IMR-90 (cell line): ENCODE measurements around the gene HNRNPC. TPM values are rescaled to one million over a fixed set of nuclear protein-coding genes. Genes with fewer than 3 reads are reported as not detected.

ENCODE experiments used
- ATAC-seq: fragments of 200-7000 bp; cut with Tn5 transposase; 2 replicates; pipeline ENCODE4 v1.9.1; 2020; ENCODE audit warnings: low read depth, mild to moderate bottlenecking, moderate library complexity
- BruUV-seq: library from RNA; stranded (reverse); fragments of 400-500 nt; replicated peaks from 2 replicates; lab custom pipeline; 2021; lab: Mats Ljungman, UMichigan
- CTCF ChIA-PET: fragments of 300-600 bp; formaldehyde crosslinking; extraction: SDS; loops from one replicate; lab custom pipeline; 2021; ENCODE audit warnings: antibody characterized with exemption; lab: Yijun Ruan, JAX
- POLR2A ChIA-PET: fragments of 300-600 bp; sonication (Branson Sonifier 250); formaldehyde crosslinking; loops from one replicate; lab custom pipeline; 2022; ENCODE audit warnings: antibody characterized with exemption; ENCODE audit not compliant: unreplicated experiment; lab: Charles Lee
- DNase-seq: peaks from one replicate; pipeline ENCODE4 v3.0.0; 2013
- H2AFZ ChIP-seq: replicated peaks from 2 replicates; pipeline ENCODE3; 2013; ENCODE audit warnings: low read length, mild to moderate bottlenecking; ENCODE audit not compliant: poor library complexity
- H2AK5ac ChIP-seq: 2 replicates; pipeline ENCODE4 v1.6.1; 2013; ENCODE audit warnings: low read depth, low read length, inconsistent platforms
- H2AK9ac ChIP-seq: replicated peaks from 2 replicates; pipeline ENCODE3; 2013; ENCODE audit warnings: mild to moderate bottlenecking, low read depth, low read length, moderate library complexity; ENCODE audit not compliant: poor library complexity
- H2BK120ac ChIP-seq: 2 replicates; pipeline ENCODE4 v1.6.1; 2013; ENCODE audit warnings: low read depth, low read length, inconsistent platforms
- H2BK15ac ChIP-seq: 3 replicates; pipeline ENCODE4 v1.6.1; 2013; ENCODE audit warnings: low read depth, low read length, inconsistent platforms
- H2BK20ac ChIP-seq: 2 replicates; pipeline ENCODE4 v1.6.1; 2013; ENCODE audit warnings: low read depth, mild to moderate bottlenecking, inconsistent platforms, low read length, moderate library complexity
- H2BK5ac ChIP-seq: 2 replicates; pipeline ENCODE4 v1.6.1; 2013; ENCODE audit warnings: mild to moderate bottlenecking, low read depth, low read length, inconsistent platforms; ENCODE audit not compliant: poor library complexity, severe bottlenecking
- H3K14ac ChIP-seq: replicated peaks from 2 replicates; pipeline ENCODE4 v1.6.1; 2013; ENCODE audit warnings: low read depth, low read length, inconsistent platforms
- H3K18ac ChIP-seq: 2 replicates; pipeline ENCODE4 v1.6.1; 2013; ENCODE audit warnings: low read depth, low read length, control low read depth
- H3K23ac ChIP-seq: 2 replicates; pipeline ENCODE4 v1.6.1; 2013; ENCODE audit warnings: low read depth, low read length, inconsistent platforms
- H3K27ac ChIP-seq: 2 replicates; pipeline ENCODE4 v1.5.1; 2013; ENCODE audit warnings: mild to moderate bottlenecking, control low read depth, low read length; ENCODE audit not compliant: insufficient read depth
- H3K27me3 ChIP-seq: 2 replicates; pipeline ENCODE4 v1.6.1; 2013; ENCODE audit warnings: low read length; ENCODE audit not compliant: control insufficient read depth, insufficient read depth
- H3K36me3 ChIP-seq: 2 replicates; pipeline ENCODE4 v1.6.1; 2013; ENCODE audit warnings: low read length, mixed read lengths; ENCODE audit not compliant: control insufficient read depth, insufficient read depth
- H3K4ac ChIP-seq: 2 replicates; pipeline ENCODE4 v1.6.1; 2013; ENCODE audit warnings: low read depth, low read length, inconsistent platforms
- H3K4me1 ChIP-seq: 2 replicates; pipeline ENCODE4 v1.6.1; 2013; ENCODE audit warnings: low read length, mixed read lengths; ENCODE audit not compliant: control insufficient read depth, insufficient read depth
- H3K4me2 ChIP-seq: 2 replicates; pipeline ENCODE4 v1.6.1; 2013; ENCODE audit warnings: low read depth, mild to moderate bottlenecking, control low read depth, low read length, moderate library complexity
- H3K4me3 ChIP-seq: 2 replicates; pipeline ENCODE4 v1.5.1; 2013; ENCODE audit warnings: low read depth, mild to moderate bottlenecking, control low read depth, low read length, moderate library complexity; ENCODE audit not compliant: insufficient read depth
- H3K56ac ChIP-seq: 2 replicates; pipeline ENCODE4 v1.6.1; 2013; ENCODE audit warnings: low read length, inconsistent platforms; ENCODE audit not compliant: insufficient read depth; ENCODE audit errors: extremely low read depth
- H3K79me1 ChIP-seq, 2 experiments: 2 replicates each; pipeline ENCODE4 v1.6.1; 2013; ENCODE audit warnings: low read length in 2 of 2, inconsistent platforms in 1 of 2, low read depth in 1 of 2
- H3K9ac ChIP-seq: 2 replicates; pipeline ENCODE4 v1.6.1; 2013; ENCODE audit warnings: low read depth, low read length, control low read depth
- H3K9me1 ChIP-seq: 2 replicates; pipeline ENCODE4 v1.6.1; 2013; ENCODE audit warnings: low read length, inconsistent platforms; ENCODE audit not compliant: insufficient read depth
- H3K9me3 ChIP-seq: 2 replicates; pipeline ENCODE4 v1.6.1; 2013; ENCODE audit warnings: low read length; ENCODE audit not compliant: control insufficient read depth, insufficient read depth
- H4K20me1 ChIP-seq: 2 replicates; pipeline ENCODE4 v1.6.1; 2013; ENCODE audit warnings: low read length, inconsistent platforms; ENCODE audit not compliant: insufficient read depth
- H4K5ac ChIP-seq: 2 replicates; pipeline ENCODE4 v1.6.1; 2013; ENCODE audit warnings: mild to moderate bottlenecking, low read depth, low read length, control low read depth
- H4K8ac ChIP-seq, 2 experiments: 2 replicates each; pipeline ENCODE4 v1.6.1; 2013; ENCODE audit warnings: low read depth in 2 of 2, low read length in 2 of 2, control low read depth in 1 of 2, inconsistent platforms in 1 of 2
- H4K91ac ChIP-seq: 2 replicates; pipeline ENCODE4 v1.6.1; 2013; ENCODE audit warnings: low read depth, low read length, inconsistent platforms; ENCODE audit not compliant: insufficient read depth
- BHLHE40 ChIP-seq: fragments of 150-350 bp; IDR thresholded peaks from 2 replicates; pipeline ENCODE4 v1.6.1; 2016; ENCODE audit warnings: mild to moderate bottlenecking, low read depth, low read length
- CEBPB ChIP-seq: IDR thresholded peaks from 2 replicates; pipeline ENCODE4 v1.6.1; 2012; ENCODE audit warnings: low read depth, low read length, improper control_type of control experiment
- CHD1 ChIP-seq: IDR thresholded peaks from 2 replicates; pipeline ENCODE4 v1.6.1; 2012; ENCODE audit warnings: low read depth, low read length, improper control_type of control experiment
- CTCF ChIP-seq: conservative IDR thresholded peaks from 2 replicates; pipeline ENCODE4 v1.5.1; 2012; ENCODE audit warnings: mild to moderate bottlenecking, low read depth, low read length, improper control_type of control experiment
- MAFK ChIP-seq: IDR thresholded peaks from 2 replicates; pipeline ENCODE4 v1.6.1; 2012; ENCODE audit warnings: low read depth, low read length, improper control_type of control experiment
- MXI1 ChIP-seq: IDR thresholded peaks from 2 replicates; pipeline ENCODE4 v1.6.1; 2012; ENCODE audit warnings: low read depth, mild to moderate bottlenecking, low read length, moderate library complexity, borderline replicate concordance
- NFE2L2 ChIP-seq: fragments of 150-350 bp; IDR thresholded peaks from 2 replicates; pipeline ENCODE4 v1.6.1; 2016; ENCODE audit warnings: low read depth, mild to moderate bottlenecking, low read length
- POLR2A ChIP-seq: IDR thresholded peaks from 2 replicates; pipeline ENCODE4 v1.6.1; 2012; ENCODE audit warnings: mild to moderate bottlenecking, low read depth, low read length
- RAD21 ChIP-seq: IDR thresholded peaks from 2 replicates; pipeline ENCODE4 v1.6.1; 2012; ENCODE audit warnings: low read length, improper control_type of control experiment
- RCOR1 ChIP-seq: IDR thresholded peaks from 2 replicates; pipeline ENCODE4 v1.6.1; 2012; ENCODE audit warnings: mild to moderate bottlenecking, low read length, improper control_type of control experiment; ENCODE audit not compliant: insufficient replicate concordance
- RFX5 ChIP-seq: IDR thresholded peaks from 2 replicates; pipeline ENCODE4 v1.8.0; 2012; ENCODE audit warnings: low read depth, mild to moderate bottlenecking, low read length, moderate library complexity
- SMC3 ChIP-seq: fragments of 150-350 bp; IDR thresholded peaks from 2 replicates; pipeline ENCODE4 v1.6.1; 2016; ENCODE audit warnings: low read depth, mild to moderate bottlenecking, antibody characterized with exemption, low read length, moderate library complexity
- WGBS, 2 experiments: methylation state at CpG; one replicate each; pipeline versions ENCODE4 v1.1.5 to v1.1.7; 2013; ENCODE audit warnings: missing lambda C conversion rate in 2 of 2; ENCODE audit not compliant: insufficient read length in 1 of 2; ENCODE audit errors: extremely low coverage in 2 of 2; 5-methylcytosine and 5-hydroxymethylcytosine counted together
- dilution Hi-C: fragments of 300-500 bp; cut with HindIII; formaldehyde crosslinking; loops from one replicate; pipeline ENCODE4 v1.14.3; 2018; ENCODE audit warnings: low sequenced_read_pairs; ENCODE audit not compliant: unreplicated experiment
- in situ Hi-C: fragments of 300-500 bp; cut with MboI; formaldehyde crosslinking; loops from 3 replicates; pipeline ENCODE4 v1.14.3; 2019; ENCODE audit warnings: low sequenced_read_pairs, inconsistent platforms, mixed read lengths
- intact Hi-C: fragments of 100-400 bp; cut with micrococcal nuclease; formaldehyde crosslinking; loops from 2 replicates; pipeline ENCODE4 v1.10.0; 2022
- polyA plus RNA-seq, 3 experiments: library from polyadenylated mRNA; depleted of rRNA; stranded (reverse); fragments of >200 nt; gene quantifications; 2 replicates each; pipeline ENCODE4 v1.2.3, GENCODE V29; 2012; ENCODE audit warnings: low replicate concordance in 1 of 3
- total RNA-seq: library from RNA; depleted of rRNA; stranded (reverse); fragments of >200 nt; gene quantifications from 2 replicates; pipeline ENCODE4 v1.2.3, GENCODE V29; 2012
- TF ChIP-seq, protein P1 (sequence below): fragments of 150-350 bp; IDR thresholded peaks from 2 replicates; pipeline ENCODE4 v1.6.1; 2017; ENCODE audit warnings: mild to moderate bottlenecking, antibody characterized with exemption, low read length, low read depth

The HNRNPC gene
- total and polyA plus RNA-seq, 2 of the 4 experiments (the other 2 are of a cell fraction) = 308 to 615 TPM

DNA sequence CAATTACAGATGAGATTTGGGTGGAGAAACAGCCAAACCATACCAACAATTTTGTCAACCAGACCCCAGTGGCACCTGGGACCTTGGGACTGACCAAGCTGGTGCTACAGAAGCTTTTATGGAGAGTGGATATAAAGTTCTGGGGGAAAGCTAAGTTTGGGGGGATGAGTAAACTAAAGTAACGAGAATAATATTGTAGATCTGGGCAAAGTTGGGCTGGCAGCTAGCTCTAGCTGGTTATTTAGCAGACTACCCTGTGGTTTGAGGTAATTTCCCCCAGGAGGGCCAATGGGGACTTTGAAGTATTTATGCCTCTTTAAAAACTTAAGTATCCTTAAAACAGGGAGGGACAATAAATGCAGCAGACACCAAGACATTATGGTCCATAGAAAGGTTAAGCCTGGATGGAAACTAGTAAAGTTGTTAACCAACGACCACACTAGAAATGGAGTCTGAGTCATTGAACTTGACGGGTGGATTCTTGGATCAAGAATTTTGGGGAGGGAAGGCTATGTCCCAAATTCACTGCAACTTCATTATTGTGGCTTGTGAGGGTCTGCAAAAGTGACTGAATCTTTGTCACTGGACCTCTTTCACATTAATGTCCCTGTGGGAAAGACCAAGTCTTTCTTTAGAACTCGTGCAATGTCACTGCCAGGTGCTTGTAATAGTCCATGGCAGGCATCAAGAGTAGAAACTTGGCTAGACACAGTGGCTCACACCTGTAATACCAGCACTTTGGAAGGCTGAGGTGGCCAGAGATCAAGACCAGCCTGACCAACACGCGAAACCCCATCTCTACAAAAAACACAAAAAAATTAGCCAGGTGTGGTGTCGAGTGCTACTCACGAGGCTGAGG is 64.8 kb downstream of the HNRNPC start (continued):
- TF ChIP-seq RCOR1 = no peak

DNA sequence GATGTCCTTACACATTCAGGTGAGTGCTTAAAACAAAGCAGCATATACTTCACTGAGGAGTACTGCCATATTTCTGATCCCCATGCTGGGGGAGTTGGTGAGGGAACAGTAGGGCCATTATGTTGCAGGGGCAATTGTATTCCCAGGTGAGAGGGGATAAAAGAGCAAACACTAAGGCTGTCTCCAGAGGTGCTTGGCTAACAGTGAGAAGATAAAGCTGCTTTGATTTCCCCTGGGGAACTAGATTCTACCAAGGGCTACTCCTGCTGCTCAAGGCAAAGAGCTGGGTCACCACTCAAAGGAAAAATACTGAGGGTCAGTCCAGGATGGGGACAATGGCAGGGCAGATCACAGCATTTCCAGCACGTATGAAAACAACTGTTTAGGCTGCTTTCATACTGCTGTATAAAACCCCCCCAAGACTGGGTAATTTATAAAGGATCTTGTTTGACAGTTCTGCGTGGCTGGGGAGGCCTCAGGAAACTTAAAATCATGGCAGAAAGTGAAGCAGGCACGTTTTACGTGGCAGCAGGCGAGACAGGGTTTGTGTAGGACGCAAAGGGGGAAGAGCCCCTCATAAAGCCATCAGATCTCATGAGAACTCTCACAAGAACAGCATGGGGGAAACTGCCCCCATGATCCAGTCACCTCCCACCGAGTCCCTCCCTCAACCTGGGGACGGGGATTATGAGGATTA is 65.6 kb downstream of the HNRNPC start:
- Histone ChIP-seq H3K18ac (no peak overlapping the region), H4K91ac (no peak overlapping the region), H3K36me3 (peaks cover 18% of the 10 kb centered on the region), H3K14ac (no peak overlapping the region), H3K27ac (no peak overlapping the region), H2BK5ac (no peak overlapping the region), H3K4me1 (no peaks in the 10 kb centered on the region; the same call in 1 of the 2 replicates), H3K27me3 (no peaks in the 10 kb centered on the region), H3K9ac (no peak overlapping the region), H3K9me1 (peaks cover 4% of the 10 kb centered on the region; the same call in 1 of the 2 replicates), H3K79me1 (peaks cover 0 to 33% of the 10 kb centered on the region in 2 experiments; a peak in 2 of 4 replicates), H4K8ac (no peak overlapping the region), H3K23ac (no peak overlapping the region), H4K5ac (no peak overlapping the region), H2BK20ac (no peak overlapping the region), H3K9me3 (no peaks in the 10 kb centered on the region), H2AK5ac (no peak overlapping the region), H4K20me1 (no peaks in the 10 kb centered on the region; the same call in none of the 2 replicates), H2AFZ (no peak overlapping the region), H2BK15ac (no peak overlapping the region), H2AK9ac (no peak overlapping the region), H3K56ac (no peak overlapping the region), H2BK120ac (no peak overlapping the region), H3K4me3 (no peak overlapping the region), H3K4ac (no peak overlapping the region), H3K4me2 (no peak overlapping the region)
- BruUV-seq = no TSS peak
- intact Hi-C loops (no loop called here), in situ Hi-C loops (no loop called here), dilution Hi-C loops (no loop called here)
- no peak for DNase-seq
- no CpG with 5 or more reads among the region's 8 CpGs for WGBS, 2 experiments
- ATAC-seq = no peak
- POLR2A ChIA-PET = interaction anchor here (0.6 kb wide), 1 partner anchor 68 kb away, joined by 4 read pairs; no protein-coding TSS in a partner anchor
- CTCF ChIA-PET = no interaction called here
- TF ChIP-seq NFE2L2 = no peak
- TF ChIP-seq MAFK = no peak
- TF ChIP-seq MXI1 = no peak
- no peak for TF ChIP-seq RFX5
- no peak for TF ChIP-seq CHD1
- no peak for TF ChIP-seq CEBPB
- TF ChIP-seq BHLHE40 = no peak
- TF ChIP-seq SMC3 = no peak
- no peak for TF ChIP-seq RAD21
- no peak for TF ChIP-seq RCOR1
- TF ChIP-seq, protein P1, sequence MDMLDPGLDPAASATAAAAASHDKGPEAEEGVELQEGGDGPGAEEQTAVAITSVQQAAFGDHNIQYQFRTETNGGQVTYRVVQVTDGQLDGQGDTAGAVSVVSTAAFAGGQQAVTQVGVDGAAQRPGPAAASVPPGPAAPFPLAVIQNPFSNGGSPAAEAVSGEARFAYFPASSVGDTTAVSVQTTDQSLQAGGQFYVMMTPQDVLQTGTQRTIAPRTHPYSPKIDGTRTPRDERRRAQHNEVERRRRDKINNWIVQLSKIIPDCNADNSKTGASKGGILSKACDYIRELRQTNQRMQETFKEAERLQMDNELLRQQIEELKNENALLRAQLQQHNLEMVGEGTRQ = no peak
- no peak for TF ChIP-seq CTCF
- no peak for TF ChIP-seq POLR2A
